GM12878 (cell line): Measurements from ENCODE around the gene PSMB7. TPM values are rescaled to one million over a fixed set of nuclear protein-coding genes. Genes with fewer than 3 reads are reported as not detected.
A peak's percentile ranks its signal among the peaks of the same experiment; 100 is the strongest.

Source experiments
- ATAC-seq: fragments of 200-7000 bp; cut with Tn5 transposase; 3 replicates; pipeline ENCODE4 v1.9.1; 2020; ENCODE audit warnings: mild to moderate bottlenecking, moderate library complexity
- BruUV-seq: library from RNA; stranded (reverse); fragments of 400-500 nt; replicated peaks from 2 replicates; lab custom pipeline; 2021; lab: Mats Ljungman, UMichigan
- CTCF ChIA-PET: fragments of 300-600 bp; sonication (Branson Sonifier 250); formaldehyde crosslinking; extraction: SDS; loops from one replicate; lab custom pipeline; 2021; ENCODE audit warnings: inconsistent platforms; lab: Yijun Ruan, JAX
- POLR2A ChIA-PET: fragments of 350-600 bp; formaldehyde crosslinking; extraction: SDS; loops from one replicate; lab custom pipeline; 2021; ENCODE audit warnings: inconsistent platforms; lab: Charles Lee
- RAD21 ChIA-PET: fragments of 300-600 bp; sonication (Branson Sonifier 250); formaldehyde crosslinking; loops from one replicate; lab custom pipeline; 2023; ENCODE audit warnings: antibody characterized with exemption; ENCODE audit not compliant: unreplicated experiment; lab: Charles Lee
- SMC1A ChIA-PET: fragments of 300-600 bp; sonication (Branson Sonifier 250); formaldehyde crosslinking; loops from one replicate; lab custom pipeline; 2023; ENCODE audit not compliant: unreplicated experiment, uncharacterized antibody; lab: Charles Lee
- DNase-seq: peaks from one replicate; pipeline ENCODE4 v3.0.0-alpha.2; 2011; ENCODE audit warnings: low read depth, low spot score
- FAIRE-seq: peaks from 3 replicates; lab custom pipeline; 2011; peaks lifted over from hg19 to GRCh38; lab: Jason Lieb, UNC
- H2AFZ ChIP-seq: 2 replicates; pipeline ENCODE4 v1.6.0; 2011; ENCODE audit warnings: low read depth, low read length, control low read depth; ENCODE audit not compliant: control insufficient read depth
- H3K27ac ChIP-seq: 2 replicates; pipeline ENCODE4 v1.5.1; 2011; ENCODE audit warnings: control low read depth; ENCODE audit not compliant: control insufficient read depth, insufficient read depth
- H3K27me3 ChIP-seq, 2 experiments: replicated peaks in 1 of 2; 2 replicates each; pipeline versions ENCODE4 v1.6.0 to v1.6.1; 2011; ENCODE audit warnings: low read length in 1 of 2; ENCODE audit not compliant: control insufficient read depth in 2 of 2, insufficient read depth in 2 of 2
- H3K36me3 ChIP-seq, 2 experiments: 2 replicates each; pipeline ENCODE4 v1.5.1; 2011; ENCODE audit warnings: low read length in 1 of 2; ENCODE audit not compliant: control insufficient read depth in 2 of 2, insufficient read depth in 2 of 2
- H3K4me1 ChIP-seq: 2 replicates; pipeline ENCODE4 v1.6.1; 2011; ENCODE audit warnings: mild to moderate bottlenecking, low read length, moderate library complexity, mixed read lengths; ENCODE audit not compliant: control insufficient read depth, insufficient read depth
- H3K4me2 ChIP-seq: 2 replicates; pipeline ENCODE4 v1.6.0; 2011; ENCODE audit warnings: control low read depth; ENCODE audit not compliant: control insufficient read depth, insufficient read depth
- H3K4me3 ChIP-seq: fragments of 200-600 bp; sonication (generic); 2 replicates; pipeline ENCODE4 v1.5.1; 2016
- H3K79me2 ChIP-seq: 2 replicates; pipeline ENCODE4 v1.6.0; 2011; ENCODE audit warnings: low read length; ENCODE audit not compliant: control insufficient read depth, insufficient read depth
- H3K9ac ChIP-seq: 2 replicates; pipeline ENCODE4 v1.8.0; 2011; ENCODE audit warnings: low read length, control low read depth, mixed read lengths; ENCODE audit not compliant: control insufficient read depth, insufficient read depth
- H3K9me3 ChIP-seq: replicated peaks from 3 replicates; pipeline ENCODE4 v1.5.1; 2011; ENCODE audit warnings: mild to moderate bottlenecking, low read length; ENCODE audit not compliant: control insufficient read depth, insufficient read depth
- H4K20me1 ChIP-seq: 2 replicates; pipeline ENCODE4 v1.6.0; 2011; ENCODE audit not compliant: control insufficient read depth, insufficient read depth
- NFIC ChIP-seq: IDR thresholded peaks from 2 replicates; pipeline ENCODE4 v1.6.1; 2012; ENCODE audit warnings: low read depth, mild to moderate bottlenecking, inconsistent platforms, low read length, moderate library complexity
- RUNX3 ChIP-seq: IDR thresholded peaks from 2 replicates; pipeline ENCODE4 v1.6.1; 2012; ENCODE audit warnings: low read length, inconsistent platforms
- WGBS: methylation state at CpG from one replicate; pipeline ENCODE4 v1.1.6; 2016; ENCODE audit warnings: low lambda C conversion rate; ENCODE audit not compliant: insufficient replicate concordance, insufficient coverage; ENCODE audit errors: missing lambda C conversion rate; 5-methylcytosine and 5-hydroxymethylcytosine counted together
- in situ Hi-C: fragments of 300-500 bp; cut with MboI; formaldehyde crosslinking; loops from 9 replicates; pipeline ENCODE4 v1.14.3; 2018; ENCODE audit warnings: mixed read lengths
- intact Hi-C: fragments of 100-400 bp; cut with micrococcal nuclease; formaldehyde crosslinking; loops from one replicate; pipeline ENCODE4 v1.14.2; 2022; ENCODE audit not compliant: unreplicated experiment
- polyA plus RNA-seq, 11 experiments: library from polyadenylated mRNA; depleted of rRNA in 4 of 11; unstranded in 6 of 11; stranded (reverse) in 5 of 11; fragments of >200 nt; fragmentation: Nextera tagmentation in 4 of 11; fragmentation: Illumina TruSeq in 1 of 11; extraction: Ambion mirVana in 4 of 11; extraction: Trizol in 1 of 11; gene quantifications; 1 replicate in 1 of 11; 2 replicates in 10 of 11; pipeline versions ENCODE4 v1.2.1 to v1.2.3, GENCODE V29; 2011 to 2016; ENCODE audit warnings: inconsistent platforms in 2 of 11, missing spikeins in 2 of 11, low read depth in 1 of 11
- total RNA-seq, 4 experiments: library from RNA; depleted of rRNA in 3 of 4; stranded (reverse); fragments of >200 nt in 3 of 4; fragmentation: Illumina TruSeq in 1 of 4; extraction: Trizol in 1 of 4; gene quantifications; 2 replicates each; pipeline versions ENCODE4 v1.2.1 to v1.2.3, GENCODE V29; 2013 to 2021
- TF ChIP-seq, protein P1 (sequence below): IDR thresholded peaks from 2 replicates; pipeline ENCODE4 v1.6.1; 2012; ENCODE audit warnings: mild to moderate bottlenecking, low read depth, low read length

Gene PSMB7
- total and polyA plus RNA-seq, 10 of the 15 experiments (the other 5 are each of a cell fraction or from before 2014, with no cell fraction given) = 174 to 564 (median 268) TPM

GRCh38 chr9:124394167-124394566 is 21.1 kb downstream of the PSMB7 start:
- Histone ChIP-seq H3K27ac (peak overlapping the region; percentile 9; the same call in 1 of the 2 replicates), H3K9ac (no peak overlapping the region), H3K4me2 (no peak overlapping the region), H3K27me3 (no peaks in the 10 kb centered on the region), H3K36me3 (peaks cover 5 to 28% of the 10 kb centered on the region in 2 experiments), H3K79me2 (peaks cover 29% of the 10 kb centered on the region), H4K20me1 (peaks cover 2% of the 10 kb centered on the region; the same call in 1 of the 2 replicates), H3K4me3 (no peak overlapping the region), H3K9me3 (no peaks in the 10 kb centered on the region), H2AFZ (no peak overlapping the region), H3K4me1 (peaks cover 5% of the 10 kb centered on the region; the same call in 1 of the 2 replicates)
- TF ChIP-seq RUNX3 (0 out of 2 replicates have a peak, but pooled peaks have one; percentile 27), NFIC (no peak)
- TF ChIP-seq, protein P1, sequence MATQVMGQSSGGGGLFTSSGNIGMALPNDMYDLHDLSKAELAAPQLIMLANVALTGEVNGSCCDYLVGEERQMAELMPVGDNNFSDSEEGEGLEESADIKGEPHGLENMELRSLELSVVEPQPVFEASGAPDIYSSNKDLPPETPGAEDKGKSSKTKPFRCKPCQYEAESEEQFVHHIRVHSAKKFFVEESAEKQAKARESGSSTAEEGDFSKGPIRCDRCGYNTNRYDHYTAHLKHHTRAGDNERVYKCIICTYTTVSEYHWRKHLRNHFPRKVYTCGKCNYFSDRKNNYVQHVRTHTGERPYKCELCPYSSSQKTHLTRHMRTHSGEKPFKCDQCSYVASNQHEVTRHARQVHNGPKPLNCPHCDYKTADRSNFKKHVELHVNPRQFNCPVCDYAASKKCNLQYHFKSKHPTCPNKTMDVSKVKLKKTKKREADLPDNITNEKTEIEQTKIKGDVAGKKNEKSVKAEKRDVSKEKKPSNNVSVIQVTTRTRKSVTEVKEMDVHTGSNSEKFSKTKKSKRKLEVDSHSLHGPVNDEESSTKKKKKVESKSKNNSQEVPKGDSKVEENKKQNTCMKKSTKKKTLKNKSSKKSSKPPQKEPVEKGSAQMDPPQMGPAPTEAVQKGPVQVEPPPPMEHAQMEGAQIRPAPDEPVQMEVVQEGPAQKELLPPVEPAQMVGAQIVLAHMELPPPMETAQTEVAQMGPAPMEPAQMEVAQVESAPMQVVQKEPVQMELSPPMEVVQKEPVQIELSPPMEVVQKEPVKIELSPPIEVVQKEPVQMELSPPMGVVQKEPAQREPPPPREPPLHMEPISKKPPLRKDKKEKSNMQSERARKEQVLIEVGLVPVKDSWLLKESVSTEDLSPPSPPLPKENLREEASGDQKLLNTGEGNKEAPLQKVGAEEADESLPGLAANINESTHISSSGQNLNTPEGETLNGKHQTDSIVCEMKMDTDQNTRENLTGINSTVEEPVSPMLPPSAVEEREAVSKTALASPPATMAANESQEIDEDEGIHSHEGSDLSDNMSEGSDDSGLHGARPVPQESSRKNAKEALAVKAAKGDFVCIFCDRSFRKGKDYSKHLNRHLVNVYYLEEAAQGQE = no peak
- TSS peak; percentile 23 for BruUV-seq
- no peak for FAIRE-seq
- ChIA-PET POLR2A (interaction anchor here (1.5 to 1.7 kb wide), 2 partner anchors 9 to 11 kb away, joined by 4 read pairs; no protein-coding TSS in a partner anchor), RAD21 (interaction anchor here (1.1 to 2.8 kb wide), 3 partner anchors 10 to 267 kb away, joined by 3 to 8 read pairs (median 5); no protein-coding TSS in a partner anchor), CTCF (interaction anchor here (0.5 to 3.8 kb wide), 7 partner anchors 9 to 275 kb away, joined by 3 to 24 read pairs (median 5); no protein-coding TSS in a partner anchor), SMC1A (interaction anchor here (0.7 to 2.7 kb wide), 6 partner anchors 16 to 281 kb away, joined by 3 to 12 read pairs (median 4); no protein-coding TSS in a partner anchor)
- DNase-seq = no peak
- 0% methylated on average over 2 of the region's 2 CpGs for WGBS
- ATAC-seq = peak; percentile 81
- intact Hi-C loops = no loop called here
- in situ Hi-C loops = no loop called here
